ENCODE measurements around the gene SHC2. TPM values are rescaled to one million over a fixed set of nuclear protein-coding genes. Genes with fewer than 3 reads are reported as not detected.
A peak's percentile ranks its signal among the peaks of the same experiment; 100 is the strongest.
"Not testable (repeated sequence)": the region's sequence is repeated elsewhere in the genome, so short reads cannot be mapped to it uniquely, and the experiment has no call there.

Gene SHC2
- total RNA-seq, 1 donor from 2014 or later = 47.8 TPM

GRCh38 chr19:413756-414420, 46.9 kb downstream of the SHC2 start:
- peak; percentile 54 for DNase-seq (ENCODE audit: low spot score)
- peaks cover 6% of the 10 kb centered on the region for H3K36me3 Mint-ChIP-seq (ENCODE audit: low read depth)
- H3K4me1 Mint-ChIP-seq (ENCODE audit: low read depth) = peaks cover 6% of the 10 kb centered on the region
- TF ChIP-seq, protein P1, sequence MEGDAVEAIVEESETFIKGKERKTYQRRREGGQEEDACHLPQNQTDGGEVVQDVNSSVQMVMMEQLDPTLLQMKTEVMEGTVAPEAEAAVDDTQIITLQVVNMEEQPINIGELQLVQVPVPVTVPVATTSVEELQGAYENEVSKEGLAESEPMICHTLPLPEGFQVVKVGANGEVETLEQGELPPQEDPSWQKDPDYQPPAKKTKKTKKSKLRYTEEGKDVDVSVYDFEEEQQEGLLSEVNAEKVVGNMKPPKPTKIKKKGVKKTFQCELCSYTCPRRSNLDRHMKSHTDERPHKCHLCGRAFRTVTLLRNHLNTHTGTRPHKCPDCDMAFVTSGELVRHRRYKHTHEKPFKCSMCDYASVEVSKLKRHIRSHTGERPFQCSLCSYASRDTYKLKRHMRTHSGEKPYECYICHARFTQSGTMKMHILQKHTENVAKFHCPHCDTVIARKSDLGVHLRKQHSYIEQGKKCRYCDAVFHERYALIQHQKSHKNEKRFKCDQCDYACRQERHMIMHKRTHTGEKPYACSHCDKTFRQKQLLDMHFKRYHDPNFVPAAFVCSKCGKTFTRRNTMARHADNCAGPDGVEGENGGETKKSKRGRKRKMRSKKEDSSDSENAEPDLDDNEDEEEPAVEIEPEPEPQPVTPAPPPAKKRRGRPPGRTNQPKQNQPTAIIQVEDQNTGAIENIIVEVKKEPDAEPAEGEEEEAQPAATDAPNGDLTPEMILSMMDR (IDR thresholded peaks at IDR 0.05) = no peak
- H3K27ac Mint-ChIP-seq (ENCODE audit: unreplicated experiment) = no peak overlapping the region
- H3K9me3 Mint-ChIP-seq (ENCODE audit: low read depth) = no peaks in the 10 kb centered on the region
- peaks cover 7% of the 10 kb centered on the region for H3K27me3 Mint-ChIP-seq (ENCODE audit: low read depth)
- no peak overlapping the region for H3K4me3 Mint-ChIP-seq (ENCODE audit: unreplicated experiment)

GRCh38 chr19:412356-413355, 48.2 kb downstream of the SHC2 start:
- TF ChIP-seq, protein P1 (IDR thresholded peaks at IDR 0.05) = peak; percentile 16
- H3K9me3 Mint-ChIP-seq (ENCODE audit: low read depth) = no peaks in the 10 kb centered on the region
- DNase-seq (ENCODE audit: low spot score) = peak; percentile 72
- H3K36me3 Mint-ChIP-seq (ENCODE audit: low read depth) = peaks cover 2% of the 10 kb centered on the region
- H3K4me1 Mint-ChIP-seq (ENCODE audit: low read depth) = peaks cover 6% of the 10 kb centered on the region
- H3K27ac Mint-ChIP-seq (ENCODE audit: unreplicated experiment) = no peak overlapping the region
- no peak overlapping the region for H3K4me3 Mint-ChIP-seq (ENCODE audit: unreplicated experiment)
- peaks cover 7% of the 10 kb centered on the region for H3K27me3 Mint-ChIP-seq (ENCODE audit: low read depth)

GRCh38 chr19:411723-412355, 49.0 kb downstream of the SHC2 start:
- Mint-ChIP-seq H3K4me1 (ENCODE audit: low read depth) (peaks cover 6% of the 10 kb centered on the region), H3K4me3 (ENCODE audit: unreplicated experiment) (no peak overlapping the region), H3K9me3 (ENCODE audit: low read depth) (no peaks in the 10 kb centered on the region), H3K27me3 (ENCODE audit: low read depth) (peaks cover 7% of the 10 kb centered on the region), H3K36me3 (ENCODE audit: low read depth) (no peaks in the 10 kb centered on the region), H3K27ac (ENCODE audit: unreplicated experiment) (no peak overlapping the region)
- peak; percentile 72 for DNase-seq (ENCODE audit: low spot score)
- TF ChIP-seq, protein P1 (IDR thresholded peaks at IDR 0.05) = no peak

- H3K9me3 Mint-ChIP-seq (ENCODE audit: low read depth); H3K4me3 Mint-ChIP-seq (ENCODE audit: unreplicated experiment); H3K27ac Mint-ChIP-seq (ENCODE audit: unreplicated experiment); H3K4me1 Mint-ChIP-seq (ENCODE audit: low read depth); H3K27me3 Mint-ChIP-seq (ENCODE audit: low read depth); H3K36me3 Mint-ChIP-seq (ENCODE audit: low read depth): not testable (repeated sequence)
- peak; percentile 47 for DNase-seq (ENCODE audit: low spot score)
Observed at GRCh38 chr19:411121-411722, 49.6 kb downstream of the SHC2 start.

- Mint-ChIP-seq H3K27me3 (ENCODE audit: low read depth) (peaks cover 7% of the 10 kb centered on the region), H3K9me3 (ENCODE audit: low read depth) (no peaks in the 10 kb centered on the region), H3K27ac (ENCODE audit: unreplicated experiment) (no peak overlapping the region), H3K4me1 (ENCODE audit: low read depth) (peaks cover 6% of the 10 kb centered on the region), H3K36me3 (ENCODE audit: low read depth) (no peaks in the 10 kb centered on the region), H3K4me3 (ENCODE audit: unreplicated experiment) (no peak overlapping the region)
- peak; percentile 80 for DNase-seq (ENCODE audit: low spot score)
- TF ChIP-seq, protein P1 (IDR thresholded peaks at IDR 0.05) = no peak
Observed at GRCh38 chr19:410243-410781, 50.5 kb downstream of the SHC2 start.
